Karpas-422 (cell line): Measurements from ENCODE around the gene INPP4A. TPM values are rescaled to one million over a fixed set of nuclear protein-coding genes. Genes with fewer than 3 reads are reported as not detected.

Experiments used
- DNase-seq: peaks from one replicate; pipeline ENCODE4 v3.0.0-alpha.2; 2015
- H2AFZ ChIP-seq: fragments of 200-600 bp; sonication (generic); 2 replicates; pipeline ENCODE4 v1.6.1; 2014; ENCODE audit warnings: antibody characterized with exemption, low read length, mixed read lengths
- H3K27ac ChIP-seq: fragments of 200-600 bp; sonication (generic); 2 replicates; pipeline ENCODE4 v1.5.1; 2014; ENCODE audit warnings: mild to moderate bottlenecking, low read length, moderate library complexity
- H3K27me3 ChIP-seq: fragments of 200-600 bp; sonication (generic); 2 replicates; pipeline ENCODE4 v1.6.1; 2014; ENCODE audit warnings: low read length, mixed read lengths
- H3K36me3 ChIP-seq: fragments of 200-600 bp; sonication (generic); 2 replicates; pipeline ENCODE4 v1.6.1; 2014; ENCODE audit warnings: low read length, mixed read lengths; ENCODE audit not compliant: insufficient read depth
- H3K4me1 ChIP-seq: fragments of 200-600 bp; sonication (generic); 2 replicates; pipeline ENCODE4 v1.6.1; 2014; ENCODE audit warnings: mild to moderate bottlenecking, low read length, mixed read lengths
- H3K4me2 ChIP-seq: fragments of 200-600 bp; sonication (generic); 2 replicates; pipeline ENCODE4 v1.6.1; 2014; ENCODE audit warnings: low read length, low read depth, mild to moderate bottlenecking; ENCODE audit not compliant: poor library complexity, severe bottlenecking
- H3K4me3 ChIP-seq: fragments of 200-600 bp; sonication (generic); 2 replicates; pipeline ENCODE4 v1.5.1; 2014; ENCODE audit warnings: mild to moderate bottlenecking, antibody characterized with exemption, low read length, mixed read lengths
- H3K79me2 ChIP-seq: fragments of 200-600 bp; sonication (generic); 2 replicates; pipeline ENCODE4 v1.6.1; 2014; ENCODE audit warnings: mild to moderate bottlenecking, low read length, mixed read lengths
- H3K9ac ChIP-seq: fragments of 200-600 bp; sonication (generic); 2 replicates; pipeline ENCODE4 v1.6.0; 2014; ENCODE audit warnings: low read length
- H3K9me2 ChIP-seq: fragments of 200-600 bp; sonication (generic), shearing (Covaris generic); replicated peaks from 2 replicates; pipeline ENCODE4 v1.6.0; 2014; ENCODE audit warnings: mild to moderate bottlenecking, low read length, moderate library complexity; ENCODE audit not compliant: insufficient read depth
- H3K9me3 ChIP-seq: fragments of 300-700, 200-600 bp; sonication (generic); 2 replicates; pipeline ENCODE4 v1.6.1; 2014; ENCODE audit warnings: low read length, mixed read lengths
- H4K20me1 ChIP-seq: fragments of 200-600 bp; sonication (generic); 2 replicates; pipeline ENCODE4 v1.6.1; 2014; ENCODE audit warnings: mild to moderate bottlenecking, antibody characterized with exemption, low read length, low read depth; ENCODE audit not compliant: insufficient read depth
- total RNA-seq: library from RNA; depleted of rRNA; stranded (reverse); fragments of >200 nt; shearing (Covaris generic); gene quantifications from 2 replicates; pipeline ENCODE4 v1.2.3, GENCODE V29; 2014; ENCODE audit warnings: low replicate concordance; rRNA removed

The INPP4A gene
- total RNA-seq, 1 experiment from 2014 or later, result 5.3 TPM

DNA sequence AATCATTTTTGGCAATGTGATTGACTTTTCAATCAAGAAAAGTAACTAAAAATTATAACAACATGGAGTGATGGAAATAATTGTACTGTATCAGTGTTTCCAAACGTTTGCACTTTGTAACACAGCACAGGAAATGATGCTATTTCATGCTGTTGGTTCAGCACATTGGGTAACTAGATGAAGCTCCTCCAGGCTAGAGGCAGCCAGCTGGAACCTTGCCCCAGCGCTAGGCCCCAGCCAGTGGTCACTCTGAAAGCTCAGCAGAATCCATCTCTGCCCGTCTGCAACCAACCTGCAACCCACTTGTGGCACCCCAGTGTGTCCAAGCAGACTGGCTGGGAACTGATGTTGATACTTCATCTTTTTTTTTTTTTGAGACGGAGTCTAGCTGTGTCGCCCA, 179.0 kb downstream of the INPP4A start:
- Histone ChIP-seq H4K20me1 (no peaks in the 10 kb centered on the region), H3K27me3 (no peaks in the 10 kb centered on the region), H3K9me2 (no peaks in the 10 kb centered on the region), H3K79me2 (no peaks in the 10 kb centered on the region), H2AFZ (no peak overlapping the region), H3K27ac (no peak overlapping the region), H3K4me2 (no peak overlapping the region), H3K9ac (no peak overlapping the region), H3K36me3 (no peaks in the 10 kb centered on the region), H3K4me1 (peaks cover 16% of the 10 kb centered on the region), H3K4me3 (no peak overlapping the region), H3K9me3 (no peaks in the 10 kb centered on the region)
- no peak for DNase-seq

- no peak for DNase-seq
- Histone ChIP-seq H3K36me3 (no peaks in the 10 kb centered on the region), H3K4me1 (no peaks in the 10 kb centered on the region), H4K20me1 (no peaks in the 10 kb centered on the region), H3K27me3 (no peaks in the 10 kb centered on the region), H3K9me3 (no peaks in the 10 kb centered on the region), H3K4me2 (no peak overlapping the region), H3K9ac (no peak overlapping the region), H3K79me2 (no peaks in the 10 kb centered on the region), H3K9me2 (no peaks in the 10 kb centered on the region), H3K27ac (no peak overlapping the region), H2AFZ (no peak overlapping the region), H3K4me3 (no peak overlapping the region)
Observed at GRCh38 chr2:98632351-98632750, 187.7 kb downstream of the INPP4A start.

DNA sequence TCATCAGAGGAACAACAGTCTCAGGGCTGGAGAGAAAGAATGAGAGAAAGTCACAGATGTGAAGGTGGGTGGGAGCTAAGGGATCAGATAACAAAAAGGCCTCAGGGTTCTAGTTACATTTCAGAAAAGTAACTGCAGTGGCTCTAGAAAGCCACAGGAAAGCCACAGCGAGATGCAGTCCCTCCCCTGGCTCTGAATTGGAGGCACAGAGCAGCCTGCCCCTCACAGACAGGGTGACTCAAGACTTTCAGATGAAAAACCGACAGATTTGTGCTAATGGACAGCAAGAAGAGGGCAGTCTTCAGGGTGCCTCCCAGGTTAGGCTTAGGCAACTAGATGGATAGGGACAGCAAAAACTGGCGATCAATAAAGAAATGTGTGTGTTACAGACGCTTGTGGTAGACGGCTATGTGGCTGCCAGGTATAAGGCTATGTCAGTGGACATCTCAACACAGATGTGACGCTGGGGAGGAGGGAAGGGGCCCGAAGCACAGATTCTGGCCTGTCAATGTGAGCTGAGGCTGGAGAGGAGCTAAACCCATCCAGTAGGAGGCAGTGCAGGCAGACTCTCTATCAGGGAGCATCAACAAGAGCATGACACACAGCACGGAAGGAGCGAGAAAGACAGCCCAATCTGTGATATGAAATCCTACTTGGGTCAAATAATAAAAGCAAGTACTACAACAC, 189.9 kb downstream of the INPP4A start:
- Histone ChIP-seq H2AFZ (no peak overlapping the region; the same call in 1 of the 2 replicates), H3K9me3 (no peaks in the 10 kb centered on the region), H3K79me2 (no peaks in the 10 kb centered on the region), H3K4me3 (no peak overlapping the region), H3K27ac (no peak overlapping the region), H3K4me1 (no peaks in the 10 kb centered on the region), H3K9ac (no peak overlapping the region), H3K9me2 (no peaks in the 10 kb centered on the region), H3K27me3 (peaks cover 2% of the 10 kb centered on the region; the same call in 1 of the 2 replicates), H4K20me1 (no peaks in the 10 kb centered on the region), H3K36me3 (no peaks in the 10 kb centered on the region), H3K4me2 (no peak overlapping the region)
- peak; percentile 77 for DNase-seq

GRCh38 chr2:98637401-98638147, 192.9 kb downstream of the INPP4A start:
- no peaks in the 10 kb centered on the region for H3K9me2 ChIP-seq
- no peak overlapping the region for H3K4me2 ChIP-seq
- no peaks in the 10 kb centered on the region for H3K79me2 ChIP-seq
- no peak overlapping the region for H3K4me3 ChIP-seq
- no peak overlapping the region for H3K27ac ChIP-seq
- H4K20me1 ChIP-seq, result no peaks in the 10 kb centered on the region
- no peak overlapping the region for H2AFZ ChIP-seq
- H3K27me3 ChIP-seq, result peaks cover 2% of the 10 kb centered on the region; the same call in 1 of the 2 replicates
- no peaks in the 10 kb centered on the region for H3K4me1 ChIP-seq
- H3K9me3 ChIP-seq, result no peaks in the 10 kb centered on the region
- no peak overlapping the region for H3K9ac ChIP-seq
- H3K36me3 ChIP-seq, result no peaks in the 10 kb centered on the region
- no peak for DNase-seq

DNA sequence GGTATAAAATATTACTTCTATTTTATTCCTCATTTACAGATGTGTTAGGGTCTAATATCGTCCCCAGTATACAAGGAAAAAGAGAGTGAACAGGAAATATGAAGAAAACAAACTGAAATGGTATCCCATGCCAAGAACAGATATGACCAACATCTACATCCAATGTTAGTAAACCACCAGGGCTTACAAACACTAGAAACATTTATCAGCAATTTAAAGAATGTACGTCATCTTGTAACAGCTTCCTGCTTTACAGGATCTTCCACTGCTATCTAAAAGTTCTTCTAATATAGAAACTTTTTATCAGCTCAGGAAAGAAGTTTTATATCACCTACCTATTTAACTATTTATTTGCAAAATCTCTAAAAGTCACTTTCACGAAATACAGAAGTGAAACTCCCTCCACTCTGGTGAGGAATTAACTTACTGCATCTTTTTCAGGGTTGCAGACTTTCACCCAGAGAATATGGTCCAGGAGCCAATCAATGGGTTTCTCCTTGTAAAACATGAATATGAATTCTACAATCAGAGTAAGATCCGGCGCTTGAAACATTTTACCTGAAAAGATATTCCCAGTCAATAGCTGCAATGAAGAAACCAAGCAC, 198.9 kb downstream of the INPP4A start:
- Histone ChIP-seq H3K36me3 (no peaks in the 10 kb centered on the region), H3K4me2 (no peak overlapping the region), H3K9me2 (no peaks in the 10 kb centered on the region), H4K20me1 (no peaks in the 10 kb centered on the region), H3K27ac (no peak overlapping the region), H3K4me1 (peaks cover 6% of the 10 kb centered on the region; the same call in 1 of the 2 replicates), H3K9ac (no peak overlapping the region), H3K4me3 (no peak overlapping the region), H3K27me3 (no peaks in the 10 kb centered on the region), H2AFZ (no peak overlapping the region), H3K79me2 (no peaks in the 10 kb centered on the region), H3K9me3 (no peaks in the 10 kb centered on the region)
- DNase-seq, result peak; percentile 54

Other genes starting within 250 kb of the INPP4A start
- gene CNGA3, start 98.4 kb upstream of the INPP4A start, total RNA-seq, result 0.07 TPM in 1 of 2 replicates, not detected in the other
- 39.1 and 66.2 TPM in 2 replicates for gene COA5, start 163.7 kb downstream of the INPP4A start, total RNA-seq
- 30.3 and 36.4 TPM in 2 replicates for gene UNC50, start 163.7 kb downstream of the INPP4A start, total RNA-seq